ENCODE measurements around the gene HES1.

- TF ChIP-seq CTCF (conservative IDR thresholded peaks at IDR 0.05; ENCODE audit: low read length) = no peak
- no peak for TF ChIP-seq EZH2phosphoT487 (IDR thresholded peaks at IDR 0.05; ENCODE audit: borderline replicate concordance)
Observed at GRCh38 chr3:194130807-194131589, 5.0 kb upstream of the HES1 start.
